NCI-H1694 (cell line): ENCODE results near the gene EYA3.

Source experiments
- DNase-seq: peaks from one replicate; lab custom pipeline; 2025; lab: John Stamatoyannopoulos, UW

EYA3 gene

GRCh38 chr1:27938488-27938887 is 149.9 kb downstream of the EYA3 start:
- no peak for DNase-seq

DNA sequence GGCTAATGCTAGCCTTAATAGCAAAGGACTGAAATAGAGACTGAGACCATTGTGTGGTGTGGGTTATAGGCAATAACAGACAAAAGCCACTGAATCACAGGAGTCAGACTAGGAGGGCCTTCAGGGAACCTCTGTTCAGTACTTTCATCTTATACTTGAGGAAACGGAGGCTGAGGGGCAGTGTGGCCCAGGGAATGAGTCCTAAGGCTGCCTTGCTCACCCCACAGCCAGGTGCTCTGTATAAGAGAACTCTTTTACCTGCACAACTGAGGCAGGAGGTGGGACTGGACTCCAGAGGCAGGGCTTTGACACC is 150.9 kb downstream of the EYA3 start:
- no peak for DNase-seq

DNA sequence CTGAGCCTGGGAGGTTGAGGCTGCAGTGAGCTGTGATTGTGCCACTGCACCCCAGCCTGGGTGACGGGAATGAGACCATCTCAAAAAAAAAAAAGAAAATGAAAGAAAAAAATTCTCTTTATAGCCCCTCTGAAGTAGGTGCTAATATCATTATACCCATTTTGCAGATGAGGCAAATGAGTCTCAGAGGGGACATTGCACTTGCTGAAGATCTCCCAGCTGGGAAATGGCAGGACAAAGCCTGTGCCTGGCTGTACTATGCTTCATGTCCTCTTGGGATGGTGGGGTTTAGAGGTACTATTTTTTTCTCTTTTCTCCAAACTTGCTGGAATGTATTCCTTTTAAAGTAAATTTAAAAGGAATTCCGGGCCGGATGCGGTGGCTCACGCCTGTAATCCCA is 152.0 kb downstream of the EYA3 start:
- no peak for DNase-seq

DNA sequence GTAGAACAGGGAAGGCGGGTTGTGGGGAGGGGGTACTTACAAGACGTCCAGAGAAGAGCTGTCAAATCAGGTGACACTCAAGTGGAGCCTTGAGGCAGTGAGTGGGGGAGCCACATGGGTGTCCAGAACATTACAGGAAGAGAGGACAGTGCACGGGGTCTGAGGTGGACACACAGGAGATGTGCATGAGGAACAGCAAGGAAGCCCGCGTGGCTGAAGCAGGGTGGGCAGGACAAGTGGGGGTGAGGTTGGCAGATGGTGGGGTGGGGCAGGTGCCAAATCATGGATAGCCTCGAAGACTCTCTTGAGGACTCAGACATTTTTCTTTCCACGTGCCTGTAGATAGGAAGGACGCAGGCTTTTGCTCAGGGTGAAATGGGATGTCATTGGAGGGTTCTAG is 152.7 kb downstream of the EYA3 start:
- DNase-seq, result no peak

GRCh38 chr1:27934818-27935549 is 153.4 kb downstream of the EYA3 start, which contains the start of gene SMPDL3B:
Gene SMPDL3B (plus strand): TSS chr1:27935000. CDS start chr1:27935184, 184 bp downstream.
- DNase-seq, result no peak

DNA sequence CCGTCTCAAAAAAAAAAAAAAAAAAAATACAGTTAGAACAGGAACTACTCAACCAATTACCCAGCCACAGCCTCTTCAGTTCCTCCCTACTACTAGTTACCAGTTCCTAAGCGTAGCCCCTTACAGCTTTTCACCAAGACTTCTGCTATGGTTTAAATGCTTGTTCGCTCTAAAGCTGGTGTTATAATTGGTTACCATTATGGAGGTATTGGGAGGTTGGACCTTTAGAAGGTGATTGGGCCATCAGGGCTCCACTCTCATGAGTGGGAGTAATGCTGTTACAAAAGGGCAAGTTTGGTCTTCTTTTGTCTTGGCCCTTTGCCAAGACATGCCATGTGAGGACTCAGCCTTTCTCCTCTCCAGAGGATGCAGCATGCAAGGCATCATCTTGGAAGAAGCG is 156.7 kb downstream of the EYA3 start:
- no peak for DNase-seq

DNA sequence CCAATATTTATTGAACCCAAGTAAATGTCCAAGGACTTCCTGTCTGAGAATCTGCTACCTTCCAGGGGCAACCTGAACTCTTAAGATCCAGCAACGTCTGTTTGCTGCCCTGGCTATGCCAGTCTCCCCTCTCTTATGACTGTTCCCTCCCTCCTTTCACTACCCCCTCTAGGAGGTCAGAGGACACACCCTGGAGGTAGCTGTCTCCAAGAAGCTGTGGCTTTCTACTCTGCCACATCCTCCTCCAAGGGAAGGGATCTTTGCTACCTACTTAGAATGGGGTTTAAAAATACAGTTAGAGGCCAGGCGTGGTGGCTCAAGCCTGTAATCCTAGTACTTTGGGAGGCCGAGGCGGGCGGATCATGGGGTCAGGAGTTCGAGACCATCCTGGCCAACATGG is 157.2 kb downstream of the EYA3 start:
- DNase-seq, result no peak

- DNase-seq, result no peak
Measured at GRCh38 chr1:27928216-27928954, 160.0 kb downstream of the EYA3 start.

GRCh38 chr1:27922272-27922671 is 166.1 kb downstream of the EYA3 start:
- DNase-seq, result no peak
